Measurements from ENCODE around the gene FAM24B.

The FAM24B gene

DNA sequence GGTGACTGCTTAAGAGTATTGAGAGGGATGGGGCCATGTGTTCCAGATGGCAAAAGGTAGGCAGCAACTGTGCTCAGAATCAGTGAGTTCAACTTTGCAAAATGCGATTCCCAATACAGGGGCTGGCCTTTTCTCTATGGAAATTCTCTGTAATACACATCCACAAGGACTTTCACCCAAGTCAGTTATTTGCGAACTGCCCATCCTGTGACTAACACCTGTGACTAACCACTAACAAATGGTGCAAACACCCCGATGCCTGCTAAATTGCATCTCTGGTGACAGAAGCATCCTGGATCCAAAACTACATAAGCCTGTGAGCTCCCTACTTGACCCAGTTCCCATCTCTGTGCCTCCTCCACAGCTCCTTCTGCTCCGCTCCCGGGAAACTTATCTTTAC, 24.7 kb downstream of the FAM24B start:
- Histone ChIP-seq H3K27me3 (ENCODE audit: control insufficient read depth, insufficient read depth, low read length) (no peaks in the 10 kb centered on the region), H3K4me1 (ENCODE audit: control insufficient read depth, insufficient read depth, low read length) (no peaks in the 10 kb centered on the region), H3K9ac (ENCODE audit: low read length) (no peak overlapping the region), H3K36me3 (ENCODE audit: control insufficient read depth, insufficient read depth, low read length) (no peaks in the 10 kb centered on the region), H3K9me3 (ENCODE audit: control insufficient read depth, low read length) (no peaks in the 10 kb centered on the region), H3K4me3 (ENCODE audit: low read length) (no peak overlapping the region)

DNA sequence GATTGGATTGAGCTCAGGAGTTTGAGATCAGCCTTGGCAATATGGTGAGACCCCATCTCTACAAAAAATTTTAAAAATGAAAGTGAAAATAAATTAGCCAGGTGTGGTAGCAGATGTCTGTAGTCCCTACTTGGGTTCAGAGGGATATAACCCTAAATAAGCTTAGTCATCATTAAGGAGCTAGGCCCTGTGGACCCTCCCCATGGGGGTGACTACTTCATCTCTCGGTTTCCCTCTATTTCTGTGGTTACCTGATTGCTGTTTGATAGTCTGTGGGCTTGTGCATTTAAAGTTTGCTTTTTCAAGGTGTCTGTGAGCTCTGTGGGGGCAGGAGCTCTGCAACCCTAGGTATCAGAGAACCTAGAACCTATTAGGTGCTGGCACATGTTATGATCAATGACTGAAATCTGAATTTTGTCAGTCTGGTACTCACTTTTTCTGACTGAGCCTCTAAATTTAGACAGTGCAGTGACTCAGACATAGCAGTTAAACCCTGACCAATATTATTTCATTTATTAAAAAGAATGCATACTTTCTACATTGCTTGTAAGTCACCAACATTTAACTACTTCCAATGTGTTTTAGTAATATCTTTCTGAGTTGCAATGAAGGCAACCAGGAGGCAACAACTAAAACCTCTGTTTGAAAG, 25.6 kb downstream of the FAM24B start:
- Histone ChIP-seq H3K27me3 (ENCODE audit: control insufficient read depth, insufficient read depth, low read length) (no peaks in the 10 kb centered on the region), H3K36me3 (ENCODE audit: control insufficient read depth, insufficient read depth, low read length) (no peaks in the 10 kb centered on the region), H3K4me3 (ENCODE audit: low read length) (no peak overlapping the region), H3K9ac (ENCODE audit: low read length) (no peak overlapping the region), H3K4me1 (ENCODE audit: control insufficient read depth, insufficient read depth, low read length) (no peaks in the 10 kb centered on the region), H3K9me3 (ENCODE audit: control insufficient read depth, low read length) (no peaks in the 10 kb centered on the region)

- Histone ChIP-seq H3K4me3 (ENCODE audit: low read length) (no peak overlapping the region), H3K36me3 (ENCODE audit: control insufficient read depth, insufficient read depth, low read length) (no peaks in the 10 kb centered on the region), H3K4me1 (ENCODE audit: control insufficient read depth, insufficient read depth, low read length) (no peaks in the 10 kb centered on the region), H3K27me3 (ENCODE audit: control insufficient read depth, insufficient read depth, low read length) (no peaks in the 10 kb centered on the region), H3K9me3 (ENCODE audit: control insufficient read depth, low read length) (no peaks in the 10 kb centered on the region), H3K9ac (ENCODE audit: low read length) (no peak overlapping the region)
These were observed 27.1 kb downstream of the FAM24B start for GRCh38 chr10:122852261-122852660.

GRCh38 chr10:122850705-122851640, 28.4 kb downstream of the FAM24B start:
- Histone ChIP-seq H3K4me1 (ENCODE audit: control insufficient read depth, insufficient read depth, low read length) (no peaks in the 10 kb centered on the region), H3K9ac (ENCODE audit: low read length) (no peak overlapping the region), H3K9me3 (ENCODE audit: control insufficient read depth, low read length) (no peaks in the 10 kb centered on the region), H3K4me3 (ENCODE audit: low read length) (no peak overlapping the region), H3K27me3 (ENCODE audit: control insufficient read depth, insufficient read depth, low read length) (no peaks in the 10 kb centered on the region), H3K36me3 (ENCODE audit: control insufficient read depth, insufficient read depth, low read length) (no peaks in the 10 kb centered on the region)

GRCh38 chr10:122849900-122850605, 29.3 kb downstream of the FAM24B start:
- no peaks in the 10 kb centered on the region for H3K4me1 ChIP-seq (ENCODE audit: control insufficient read depth, insufficient read depth, low read length)
- no peaks in the 10 kb centered on the region for H3K9me3 ChIP-seq (ENCODE audit: control insufficient read depth, low read length)
- H3K4me3 ChIP-seq (ENCODE audit: low read length): no peak overlapping the region
- no peak overlapping the region for H3K9ac ChIP-seq (ENCODE audit: low read length)
- no peaks in the 10 kb centered on the region for H3K36me3 ChIP-seq (ENCODE audit: control insufficient read depth, insufficient read depth, low read length)
- H3K27me3 ChIP-seq (ENCODE audit: control insufficient read depth, insufficient read depth, low read length): no peaks in the 10 kb centered on the region

- H3K9ac ChIP-seq (ENCODE audit: low read length): no peak overlapping the region
- no peaks in the 10 kb centered on the region for H3K4me1 ChIP-seq (ENCODE audit: control insufficient read depth, insufficient read depth, low read length)
- no peaks in the 10 kb centered on the region for H3K27me3 ChIP-seq (ENCODE audit: control insufficient read depth, insufficient read depth, low read length)
- H3K9me3 ChIP-seq (ENCODE audit: control insufficient read depth, low read length): no peaks in the 10 kb centered on the region
- no peaks in the 10 kb centered on the region for H3K36me3 ChIP-seq (ENCODE audit: control insufficient read depth, insufficient read depth, low read length)
- no peak overlapping the region for H3K4me3 ChIP-seq (ENCODE audit: low read length)
These were observed 30.3 kb downstream of the FAM24B start for GRCh38 chr10:122849090-122849489.

- no peaks in the 10 kb centered on the region for H3K27me3 ChIP-seq (ENCODE audit: control insufficient read depth, insufficient read depth, low read length)
- H3K4me1 ChIP-seq (ENCODE audit: control insufficient read depth, insufficient read depth, low read length): no peaks in the 10 kb centered on the region
- no peak overlapping the region for H3K4me3 ChIP-seq (ENCODE audit: low read length)
- no peaks in the 10 kb centered on the region for H3K9me3 ChIP-seq (ENCODE audit: control insufficient read depth, low read length)
- no peaks in the 10 kb centered on the region for H3K36me3 ChIP-seq (ENCODE audit: control insufficient read depth, insufficient read depth, low read length)
- no peak overlapping the region for H3K9ac ChIP-seq (ENCODE audit: low read length)
These were observed 31.4 kb downstream of the FAM24B start for GRCh38 chr10:122847782-122848604.

DNA sequence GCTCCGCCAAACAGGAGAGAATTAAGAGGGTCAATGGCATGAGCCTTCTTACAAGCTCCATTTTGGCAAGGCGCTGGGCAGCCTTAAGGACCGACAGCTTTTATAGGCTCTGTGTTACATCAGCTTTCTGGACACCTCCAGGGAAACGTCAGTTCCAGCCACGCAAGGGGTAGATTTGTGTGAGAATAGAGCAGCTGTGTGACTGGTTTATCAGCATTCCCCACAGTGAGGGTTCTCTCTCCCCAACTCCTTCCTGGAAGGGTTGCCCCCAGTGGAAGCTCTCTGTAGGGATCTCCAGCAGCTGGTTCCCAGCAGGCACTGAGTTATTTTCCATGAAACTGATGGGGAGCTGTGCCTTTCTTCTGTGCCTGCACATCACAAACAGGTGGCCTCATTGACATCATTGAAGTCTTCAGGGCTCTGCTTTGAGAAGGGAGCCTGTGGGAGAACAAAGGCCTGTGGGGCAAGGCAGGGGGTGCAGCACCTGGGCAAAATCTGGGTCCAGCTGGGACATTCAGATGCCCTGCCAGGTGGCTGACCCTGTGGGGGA, 33.5 kb downstream of the FAM24B start, which contains the start of gene CUZD1:
Gene CUZD1 (minus strand): TSS at position 75 of the 550 bp plus-strand sequence. CDS start 14 bp downstream, at position 61.
- Histone ChIP-seq H3K27me3 (ENCODE audit: control insufficient read depth, insufficient read depth, low read length) (no peaks in the 10 kb centered on the region), H3K9ac (ENCODE audit: low read length) (no peak within 1 kb of the TSS), H3K36me3 (ENCODE audit: control insufficient read depth, insufficient read depth, low read length) (no peaks in the 10 kb centered on the region), H3K4me1 (ENCODE audit: control insufficient read depth, insufficient read depth, low read length) (no peaks in the 10 kb centered on the region), H3K4me3 (ENCODE audit: low read length) (no peak within 1 kb of the TSS), H3K9me3 (ENCODE audit: control insufficient read depth, low read length) (no peaks in the 10 kb centered on the region)

GRCh38 chr10:122844146-122844545, 35.2 kb downstream of the FAM24B start:
- no peaks in the 10 kb centered on the region for H3K9me3 ChIP-seq (ENCODE audit: control insufficient read depth, low read length)
- no peaks in the 10 kb centered on the region for H3K4me1 ChIP-seq (ENCODE audit: control insufficient read depth, insufficient read depth, low read length)
- no peaks in the 10 kb centered on the region for H3K36me3 ChIP-seq (ENCODE audit: control insufficient read depth, insufficient read depth, low read length)
- no peaks in the 10 kb centered on the region for H3K27me3 ChIP-seq (ENCODE audit: control insufficient read depth, insufficient read depth, low read length)
- no peak overlapping the region for H3K4me3 ChIP-seq (ENCODE audit: low read length)
- H3K9ac ChIP-seq (ENCODE audit: low read length): no peak overlapping the region

GRCh38 chr10:122841569-122841968, 37.8 kb downstream of the FAM24B start:
- Histone ChIP-seq H3K4me3 (ENCODE audit: low read length) (no peak overlapping the region), H3K9ac (ENCODE audit: low read length) (no peak overlapping the region), H3K4me1 (ENCODE audit: control insufficient read depth, insufficient read depth, low read length) (no peaks in the 10 kb centered on the region), H3K27me3 (ENCODE audit: control insufficient read depth, insufficient read depth, low read length) (no peaks in the 10 kb centered on the region), H3K36me3 (ENCODE audit: control insufficient read depth, insufficient read depth, low read length) (no peaks in the 10 kb centered on the region), H3K9me3 (ENCODE audit: control insufficient read depth, low read length) (no peaks in the 10 kb centered on the region)

DNA sequence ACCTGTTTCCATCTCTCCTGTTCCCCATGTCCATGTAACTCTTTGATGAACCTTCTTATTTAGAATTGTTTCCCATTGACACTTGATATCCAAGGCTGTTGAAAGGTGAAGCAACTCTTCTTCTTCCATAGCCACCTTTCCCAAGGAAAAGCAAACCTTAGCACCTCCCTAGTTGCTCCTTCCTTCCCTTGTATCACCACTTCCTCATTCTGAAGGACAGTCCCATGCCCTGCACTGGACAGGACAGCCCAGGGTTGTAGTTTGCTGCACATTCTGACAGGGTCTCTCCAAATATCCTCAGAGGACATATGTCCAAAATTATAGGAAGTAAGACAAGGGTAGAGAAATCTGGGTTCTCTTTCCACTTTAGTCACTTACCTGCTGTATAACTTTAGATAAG, 39.9 kb downstream of the FAM24B start:
- H3K36me3 ChIP-seq (ENCODE audit: control insufficient read depth, insufficient read depth, low read length): no peaks in the 10 kb centered on the region
- H3K4me3 ChIP-seq (ENCODE audit: low read length): no peak overlapping the region
- no peaks in the 10 kb centered on the region for H3K9me3 ChIP-seq (ENCODE audit: control insufficient read depth, low read length)
- no peaks in the 10 kb centered on the region for H3K27me3 ChIP-seq (ENCODE audit: control insufficient read depth, insufficient read depth, low read length)
- no peak overlapping the region for H3K9ac ChIP-seq (ENCODE audit: low read length)
- H3K4me1 ChIP-seq (ENCODE audit: control insufficient read depth, insufficient read depth, low read length): no peaks in the 10 kb centered on the region

All from mucosa of stomach (tissue), 1 donor.